ENCODE measurements around the gene PRR33. TPM values are rescaled to one million over a fixed set of nuclear protein-coding genes. Genes with fewer than 3 reads are reported as not detected.

The PRR33 gene
- polyA plus RNA-seq, 2 of the 4 experiments (the other 2 are of a cell fraction): not detected

DNA sequence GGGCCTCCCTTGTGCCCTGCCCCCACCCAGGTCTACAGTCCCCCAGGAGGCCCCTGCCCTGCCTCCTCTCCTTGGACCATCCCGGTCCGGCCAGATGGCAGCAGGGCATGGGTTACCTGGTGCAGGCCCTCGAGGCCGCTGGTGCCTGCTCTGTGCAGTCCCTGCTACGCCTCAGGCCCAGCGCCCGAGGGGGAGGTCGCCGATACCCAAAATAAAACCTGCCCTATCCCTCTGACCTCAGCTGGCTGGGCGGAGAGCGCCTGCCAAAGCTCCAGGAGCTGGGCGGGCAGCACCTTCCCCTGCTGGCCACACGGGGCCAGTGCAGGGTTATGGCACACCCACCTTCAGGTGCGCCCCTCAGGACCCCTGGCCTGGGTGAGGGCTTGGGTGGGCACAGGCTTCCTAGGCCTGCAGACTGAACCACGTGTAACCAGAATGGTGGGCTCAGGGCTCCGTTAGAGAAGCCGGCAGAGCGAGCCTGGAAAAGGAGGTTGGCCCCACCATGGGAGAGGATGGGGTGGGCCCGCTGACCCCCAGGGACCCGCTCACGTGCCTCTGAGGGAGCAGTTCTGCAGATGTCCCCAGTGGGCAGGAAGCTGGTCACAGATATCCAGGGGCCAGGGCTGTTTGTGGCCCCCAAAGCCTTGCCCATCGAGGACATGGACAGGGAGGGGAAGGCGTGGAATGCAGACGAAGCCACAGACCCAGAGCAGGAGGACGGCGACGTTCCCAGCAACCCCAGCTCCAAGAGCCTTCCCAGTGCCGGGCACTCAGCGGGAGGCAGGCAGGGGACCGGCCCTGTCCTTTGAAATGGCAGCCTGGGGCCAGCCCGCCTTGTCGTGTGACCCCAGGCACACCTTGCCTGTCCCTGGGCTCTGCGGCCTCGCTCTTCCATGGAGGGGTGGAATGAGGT lies 26.1 kb upstream of the PRR33 start:
- Histone ChIP-seq H3K4me2 (no peak overlapping the region), H3K4me3 (no peak overlapping the region), H3K27ac (no peak overlapping the region), H3K4me1 (no peaks in the 10 kb centered on the region), H3K9me3 (no peaks in the 10 kb centered on the region)
- 55% methylated on average over 17 of the region's 34 CpGs for WGBS (ENCODE audit: missing lambda C conversion rate)
- ChIA-PET CTCF (interaction anchor here (0.6 to 6.3 kb wide), 17 partner anchors 17 to 234 kb away, joined by 3 to 65 read pairs (median 4); partner anchors contain the start of gene PRR33), POLR2A (no interaction called here)
- TF ChIP-seq RAD21 (conservative IDR thresholded peaks at IDR 0.05 in 1 of 2, IDR thresholded peaks at IDR 0.05 in 1 of 2) (no peak), EP300 (IDR thresholded peaks at IDR 0.05) (no peak)
- FAIRE-seq (no peak), ATAC-seq (peak; percentile 52 to 76; a peak in 5 of 6 replicates), DNase-seq (ENCODE audit: low read depth in 1 of 2, low spot score in 1 of 2) (no peak)

DNA sequence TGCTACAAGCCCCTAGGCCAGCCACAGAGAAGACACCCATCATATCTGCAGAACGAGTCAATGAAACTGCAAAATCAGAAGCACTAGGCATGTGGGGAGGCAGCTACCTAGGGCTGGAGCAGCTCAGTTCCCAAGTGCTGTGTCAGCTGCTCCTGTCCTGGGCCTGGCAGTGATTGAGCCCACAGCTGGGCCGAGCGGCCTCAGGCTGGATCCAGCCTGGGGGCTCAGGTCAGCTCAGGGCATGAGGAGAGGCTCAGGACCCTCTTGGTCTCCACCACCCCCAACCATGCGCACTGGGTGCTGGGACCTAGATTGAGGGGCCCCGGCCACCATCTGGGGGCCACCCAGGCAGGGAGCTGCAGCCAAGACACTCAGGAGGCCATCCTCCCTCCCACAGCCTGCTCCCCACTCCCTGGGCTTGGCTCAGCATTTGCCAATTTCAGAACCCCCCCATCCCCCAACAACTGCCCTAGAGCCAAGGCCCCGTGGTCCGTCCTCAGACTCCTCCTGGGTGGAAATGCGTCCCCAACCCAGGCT lies 25.4 kb upstream of the PRR33 start:
- no peak for DNase-seq (ENCODE audit: low read depth in 1 of 2, low spot score in 1 of 2)
- ATAC-seq: no peak
- TF ChIP-seq JUNB (IDR thresholded peaks at IDR 0.05) (no peak), CHD4 (IDR thresholded peaks at IDR 0.05; ENCODE audit: borderline replicate concordance) (no peak)
- H3K4me1 ChIP-seq: no peaks in the 10 kb centered on the region
- POLR2A ChIA-PET: no interaction called here
- CTCF ChIA-PET: interaction anchor here (0.6 to 2.5 kb wide), 16 partner anchors 9 to 1133 kb away, joined by 3 to 10 read pairs (median 4); partner anchors contain the start of gene PRR33
- 52% methylated on average over 5 of the region's 8 CpGs for WGBS (ENCODE audit: missing lambda C conversion rate)
- no peak for FAIRE-seq
- H3K4me2 ChIP-seq: no peak overlapping the region
- H3K9me3 ChIP-seq: no peaks in the 10 kb centered on the region
- H3K27ac ChIP-seq: no peak overlapping the region
- H3K4me3 ChIP-seq: no peak overlapping the region

DNA sequence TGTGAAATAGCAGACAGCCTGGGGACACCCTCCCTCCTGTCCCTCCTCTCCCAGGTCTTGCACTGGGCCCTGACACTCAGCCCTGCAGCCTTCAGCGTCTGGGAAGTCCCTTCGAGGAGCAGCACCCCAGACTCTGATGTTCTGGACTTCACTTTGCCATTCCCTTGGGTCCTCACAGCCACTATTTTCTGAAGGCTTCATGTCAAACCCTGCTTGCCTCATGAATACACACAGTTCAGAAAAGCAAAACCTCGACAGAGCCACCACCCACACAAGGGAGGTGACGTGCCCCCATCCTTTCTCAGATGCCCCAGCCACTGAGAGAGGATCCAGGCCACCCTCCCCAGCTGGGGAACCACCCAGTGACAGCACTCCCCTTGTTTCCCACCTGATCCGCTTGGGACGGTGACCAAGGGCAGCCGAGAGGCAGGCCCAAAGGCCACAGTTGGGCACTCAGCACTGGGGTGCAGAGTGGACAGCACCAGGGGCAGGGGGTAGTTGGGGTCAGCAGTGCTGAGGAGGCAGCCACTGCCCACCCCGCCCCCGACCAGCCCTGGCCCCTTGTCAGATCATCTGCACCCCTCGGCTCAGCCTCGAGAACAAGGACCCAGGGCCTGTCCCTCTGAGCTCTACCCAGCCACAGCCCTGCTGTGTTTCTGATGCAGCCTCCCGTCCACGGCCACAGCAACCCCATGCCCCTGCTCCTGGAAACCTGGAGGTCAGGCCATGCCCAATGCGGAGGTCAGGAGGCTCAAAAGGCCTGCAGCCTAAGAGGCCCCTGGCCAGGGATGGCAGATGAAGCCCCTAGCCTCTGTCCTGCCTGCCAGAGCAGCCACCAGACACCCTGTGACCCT lies 24.7 kb upstream of the PRR33 start:
- TF ChIP-seq HOXA7 (CRISPR knock-in tag; IDR thresholded peaks at IDR 0.05) (no peak), ZNF302 (CRISPR knock-in tag; IDR thresholded peaks at IDR 0.05) (no peak), JUN (IDR thresholded peaks at IDR 0.05) (no peak), FOSL2 (IDR thresholded peaks at IDR 0.05) (no peak), FOSL2 (CRISPR knock-in tag; IDR thresholded peaks at IDR 0.05) (no peak), MYC (IDR thresholded peaks at IDR 0.05; ENCODE audit: borderline replicate concordance, low read length) (no peak), CHD2 (IDR thresholded peaks at IDR 0.05; ENCODE audit: low read length, partially characterized antibody) (no peak), FOXS1 (CRISPR knock-in tag; IDR thresholded peaks at IDR 0.05) (no peak), EHF (CRISPR knock-in tag; IDR thresholded peaks at IDR 0.05) (no peak), ESRRA (IDR thresholded peaks at IDR 0.05; ENCODE audit: borderline replicate concordance, low read length) (no peak)
- TF ChIP-seq, protein P1, sequence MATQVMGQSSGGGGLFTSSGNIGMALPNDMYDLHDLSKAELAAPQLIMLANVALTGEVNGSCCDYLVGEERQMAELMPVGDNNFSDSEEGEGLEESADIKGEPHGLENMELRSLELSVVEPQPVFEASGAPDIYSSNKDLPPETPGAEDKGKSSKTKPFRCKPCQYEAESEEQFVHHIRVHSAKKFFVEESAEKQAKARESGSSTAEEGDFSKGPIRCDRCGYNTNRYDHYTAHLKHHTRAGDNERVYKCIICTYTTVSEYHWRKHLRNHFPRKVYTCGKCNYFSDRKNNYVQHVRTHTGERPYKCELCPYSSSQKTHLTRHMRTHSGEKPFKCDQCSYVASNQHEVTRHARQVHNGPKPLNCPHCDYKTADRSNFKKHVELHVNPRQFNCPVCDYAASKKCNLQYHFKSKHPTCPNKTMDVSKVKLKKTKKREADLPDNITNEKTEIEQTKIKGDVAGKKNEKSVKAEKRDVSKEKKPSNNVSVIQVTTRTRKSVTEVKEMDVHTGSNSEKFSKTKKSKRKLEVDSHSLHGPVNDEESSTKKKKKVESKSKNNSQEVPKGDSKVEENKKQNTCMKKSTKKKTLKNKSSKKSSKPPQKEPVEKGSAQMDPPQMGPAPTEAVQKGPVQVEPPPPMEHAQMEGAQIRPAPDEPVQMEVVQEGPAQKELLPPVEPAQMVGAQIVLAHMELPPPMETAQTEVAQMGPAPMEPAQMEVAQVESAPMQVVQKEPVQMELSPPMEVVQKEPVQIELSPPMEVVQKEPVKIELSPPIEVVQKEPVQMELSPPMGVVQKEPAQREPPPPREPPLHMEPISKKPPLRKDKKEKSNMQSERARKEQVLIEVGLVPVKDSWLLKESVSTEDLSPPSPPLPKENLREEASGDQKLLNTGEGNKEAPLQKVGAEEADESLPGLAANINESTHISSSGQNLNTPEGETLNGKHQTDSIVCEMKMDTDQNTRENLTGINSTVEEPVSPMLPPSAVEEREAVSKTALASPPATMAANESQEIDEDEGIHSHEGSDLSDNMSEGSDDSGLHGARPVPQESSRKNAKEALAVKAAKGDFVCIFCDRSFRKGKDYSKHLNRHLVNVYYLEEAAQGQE (IDR thresholded peaks at IDR 0.05): no peak
- CTCF ChIA-PET: interaction anchor here (0.6 to 2.5 kb wide), 11 partner anchors 10 to 1133 kb away, joined by 3 to 10 read pairs (median 4); partner anchors contain the start of gene PRR33
- H3K4me1 ChIP-seq: no peaks in the 10 kb centered on the region
- H3K27ac ChIP-seq: no peak overlapping the region
- H3K4me3 ChIP-seq: no peak overlapping the region
- POLR2A ChIA-PET: no interaction called here
- no peak overlapping the region for H3K4me2 ChIP-seq
- no peak for ATAC-seq
- DNase-seq (ENCODE audit: low read depth in 1 of 2, low spot score in 1 of 2): no peak
- FAIRE-seq: no peak
- no peaks in the 10 kb centered on the region for H3K9me3 ChIP-seq
- WGBS (ENCODE audit: missing lambda C conversion rate): 52% methylated on average over 13 of the region's 14 CpGs

All from A549 (cell line).